ENCODE data around the gene VSTM4.

GRCh38 chr10:49139028-49139845, 23.9 kb upstream of the VSTM4 start:
- TF ChIP-seq ZNF114 (CRISPR knock-in tag; IDR thresholded peaks at IDR 0.05), result no peak
- TF ChIP-seq CTCF (conservative IDR thresholded peaks at IDR 0.05; ENCODE audit: low read depth in 2 of 2), result no peak
- TF ChIP-seq EZH2 (IDR thresholded peaks at IDR 0.05; ENCODE audit: low read depth, unreplicated experiment), result no peak
- no peak for TF ChIP-seq POLR2AphosphoS5 (IDR thresholded peaks at IDR 0.05; ENCODE audit: low read depth)
- TF ChIP-seq REST (IDR thresholded peaks at IDR 0.05; ENCODE audit: unreplicated experiment), result no peak

Measured in GM23338 (cell line).